Measurements from ENCODE around the gene IL22RA1.
A peak's percentile ranks its signal among the peaks of the same experiment; 100 is the strongest.

The IL22RA1 gene

GRCh38 chr1:24134376-24134775 is 8.6 kb downstream of the IL22RA1 start:
- DNase-seq: no peak

DNA sequence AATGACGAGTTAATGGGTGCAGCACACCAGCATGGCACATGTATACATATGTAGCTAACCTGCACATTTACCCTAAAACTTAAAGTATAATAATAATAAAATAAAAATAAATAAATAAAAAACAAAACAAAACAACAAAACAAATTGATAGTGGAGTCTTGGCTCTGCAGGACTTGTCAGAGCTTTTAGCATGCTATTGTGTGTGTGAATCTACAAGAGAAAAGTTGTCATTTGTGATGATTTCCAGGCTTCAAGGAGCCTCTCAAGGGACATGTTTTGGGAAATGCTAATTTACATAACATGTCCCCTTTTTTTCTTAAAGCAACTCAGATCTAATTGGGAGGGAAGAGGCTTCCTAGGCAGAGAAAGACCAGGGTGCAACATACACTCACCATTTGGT is 9.1 kb downstream of the IL22RA1 start:
- no peak for DNase-seq

GRCh38 chr1:24130385-24130784 is 12.6 kb downstream of the IL22RA1 start:
- DNase-seq: no peak

DNA sequence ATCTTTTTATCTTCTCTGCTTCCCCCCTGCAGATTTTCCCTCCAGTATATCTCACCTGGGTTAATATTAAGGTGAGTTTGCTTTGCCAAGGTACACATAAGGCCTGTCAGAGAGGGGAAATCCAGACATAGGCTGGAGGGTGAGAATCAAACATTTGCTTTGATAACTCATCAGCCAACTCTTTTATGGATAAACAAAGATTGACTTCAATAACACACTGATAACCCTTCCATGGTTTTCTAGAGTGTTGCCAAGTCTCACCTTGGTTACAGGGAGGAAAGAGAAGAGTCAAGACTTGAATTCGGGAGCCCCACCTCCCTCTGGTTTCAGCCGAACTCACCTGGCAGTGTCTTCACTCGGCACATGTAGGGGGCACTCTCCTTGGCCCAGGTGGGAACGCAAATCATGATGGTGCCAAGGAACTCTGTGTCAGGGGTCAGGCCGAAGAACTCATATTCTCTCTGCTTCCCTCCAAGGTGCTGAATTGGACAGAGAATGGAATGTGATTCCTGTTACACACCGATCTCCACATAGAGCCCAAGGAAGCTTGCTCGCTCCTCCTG is 15.1 kb downstream of the IL22RA1 start:
- no peak for DNase-seq

GRCh38 chr1:24127134-24127800 is 15.7 kb downstream of the IL22RA1 start:
- no peak for DNase-seq

- no peak for DNase-seq
Measured at GRCh38 chr1:24126672-24127023, 16.3 kb downstream of the IL22RA1 start.

DNA sequence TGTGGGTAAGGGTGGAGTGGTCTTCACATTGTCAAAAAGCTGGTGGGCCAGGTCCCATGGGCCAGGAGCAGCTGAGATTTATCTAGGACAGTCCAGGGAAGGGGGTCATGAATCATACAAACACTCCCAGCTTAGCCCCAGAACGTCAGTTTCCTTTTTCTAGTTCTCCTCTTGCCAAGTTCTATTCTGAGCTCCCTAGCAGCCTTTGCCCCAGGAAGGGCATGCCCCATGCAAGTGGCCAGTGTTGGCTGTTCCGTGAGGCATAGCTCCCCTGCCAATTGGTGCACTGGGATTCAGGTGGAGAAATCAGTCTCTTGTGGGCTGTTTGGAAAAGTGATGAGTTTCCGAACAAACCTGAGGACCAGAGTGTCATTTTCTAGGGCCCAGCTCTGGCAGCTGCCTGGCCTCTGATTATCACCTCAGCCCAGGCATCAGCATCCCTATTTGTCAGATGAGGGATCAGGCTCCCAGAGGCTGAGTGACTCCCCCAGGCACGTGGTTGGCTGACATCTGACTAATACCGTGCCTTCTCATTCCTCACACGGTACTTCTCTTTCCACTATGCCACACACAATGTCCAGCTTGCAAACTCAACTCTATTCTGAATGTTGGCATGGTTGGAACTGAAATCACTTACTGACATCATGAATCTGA is 16.8 kb downstream of the IL22RA1 start:
- DNase-seq: no peak

GRCh38 chr1:24125456-24125855 is 17.5 kb downstream of the IL22RA1 start:
- DNase-seq: no peak

GRCh38 chr1:24124980-24125379 is 18.0 kb downstream of the IL22RA1 start:
- no peak for DNase-seq

- no peak for DNase-seq
Measured at GRCh38 chr1:24123611-24124010, 19.3 kb downstream of the IL22RA1 start.

GRCh38 chr1:24122776-24123175 is 20.2 kb downstream of the IL22RA1 start:
- no peak for DNase-seq

GRCh38 chr1:24121406-24121805 is 21.5 kb downstream of the IL22RA1 start:
- DNase-seq: no peak

GRCh38 chr1:24120965-24121364 is 22.0 kb downstream of the IL22RA1 start:
- DNase-seq: no peak

DNA sequence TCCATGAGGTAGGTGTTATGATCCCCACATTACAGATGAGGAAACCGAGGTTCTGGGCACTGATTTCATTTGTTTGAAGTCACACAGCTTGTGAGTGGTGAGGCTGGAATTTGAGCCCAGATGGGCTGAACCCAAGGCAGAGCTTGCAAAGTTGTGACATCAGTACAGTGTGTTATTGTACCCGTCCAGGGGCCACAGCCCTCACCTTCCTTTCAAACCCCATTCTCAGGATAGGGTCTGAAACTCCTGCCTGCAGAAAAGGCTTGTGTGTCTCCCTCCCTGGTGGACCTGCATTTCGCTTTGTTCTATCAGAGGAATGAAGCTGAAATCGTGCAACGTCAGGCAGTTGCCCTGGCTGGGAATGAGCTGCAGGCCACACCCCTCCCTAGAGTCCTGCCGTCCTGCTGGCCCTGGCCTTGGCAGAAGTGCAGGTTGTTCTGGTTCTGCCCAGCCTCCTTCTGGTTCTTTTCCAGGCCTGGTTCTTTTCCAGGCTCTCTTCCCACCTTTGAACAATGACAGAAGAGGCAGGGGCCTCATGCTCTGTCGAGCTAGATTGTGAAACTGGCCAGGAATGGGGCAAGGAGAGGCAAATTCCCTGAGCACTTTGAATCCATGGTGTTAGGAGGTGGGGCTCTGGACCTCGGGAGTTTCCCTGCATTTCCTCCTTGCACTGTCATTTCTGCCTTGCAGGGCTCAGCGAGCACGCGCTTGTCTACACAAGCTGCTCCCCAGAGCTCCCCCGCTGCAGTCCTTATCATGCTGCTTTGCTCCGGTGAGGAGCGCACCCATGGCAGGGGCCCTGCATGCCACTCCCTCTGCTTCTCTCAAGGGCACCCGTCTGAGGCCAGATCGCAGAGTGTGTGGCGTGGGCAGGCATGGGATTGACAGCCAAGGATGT is 22.8 kb downstream of the IL22RA1 start:
- no peak for DNase-seq

- DNase-seq: no peak
Measured at GRCh38 chr1:24119489-24119858, 23.5 kb downstream of the IL22RA1 start.

DNA sequence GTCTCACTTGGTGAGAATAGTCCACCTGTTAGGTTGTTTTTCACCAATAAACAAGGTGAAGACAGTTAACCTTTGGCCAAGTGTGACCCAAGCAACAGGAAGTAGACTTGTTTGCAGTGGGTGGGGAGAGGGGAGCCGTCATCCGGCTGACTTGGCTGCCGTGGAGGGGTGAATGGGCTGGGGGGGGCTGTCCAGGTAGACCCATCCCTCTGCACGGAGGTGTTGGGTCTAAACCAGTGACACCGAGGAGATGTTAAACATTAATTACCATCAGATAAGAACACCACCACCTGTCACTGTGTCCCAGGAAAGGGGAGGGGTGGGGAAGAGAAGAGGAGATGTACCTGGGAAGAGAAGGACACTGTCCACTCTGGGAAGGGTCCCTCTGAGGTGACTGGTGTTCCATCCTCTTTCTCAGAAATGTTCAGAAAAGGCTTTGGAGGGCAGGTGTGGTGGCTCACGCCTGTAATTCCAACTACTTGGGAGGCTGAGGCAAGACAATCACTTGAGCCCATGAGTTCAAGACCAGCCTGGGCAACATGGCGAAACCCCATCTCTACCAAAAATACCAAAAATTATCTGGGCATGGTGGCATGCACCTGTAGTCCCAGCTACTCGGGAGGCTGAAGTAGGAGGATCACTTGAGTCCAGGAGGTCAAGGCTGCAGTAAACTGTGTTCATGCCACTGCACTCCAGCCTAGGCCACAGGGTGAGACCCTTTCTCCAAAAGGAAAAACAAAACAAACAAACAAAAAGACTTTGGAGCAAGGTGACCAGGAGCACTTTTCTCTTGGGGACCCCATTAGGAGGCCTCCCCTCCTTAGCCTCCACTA is 24.3 kb downstream of the IL22RA1 start:
- DNase-seq: no peak

DNA sequence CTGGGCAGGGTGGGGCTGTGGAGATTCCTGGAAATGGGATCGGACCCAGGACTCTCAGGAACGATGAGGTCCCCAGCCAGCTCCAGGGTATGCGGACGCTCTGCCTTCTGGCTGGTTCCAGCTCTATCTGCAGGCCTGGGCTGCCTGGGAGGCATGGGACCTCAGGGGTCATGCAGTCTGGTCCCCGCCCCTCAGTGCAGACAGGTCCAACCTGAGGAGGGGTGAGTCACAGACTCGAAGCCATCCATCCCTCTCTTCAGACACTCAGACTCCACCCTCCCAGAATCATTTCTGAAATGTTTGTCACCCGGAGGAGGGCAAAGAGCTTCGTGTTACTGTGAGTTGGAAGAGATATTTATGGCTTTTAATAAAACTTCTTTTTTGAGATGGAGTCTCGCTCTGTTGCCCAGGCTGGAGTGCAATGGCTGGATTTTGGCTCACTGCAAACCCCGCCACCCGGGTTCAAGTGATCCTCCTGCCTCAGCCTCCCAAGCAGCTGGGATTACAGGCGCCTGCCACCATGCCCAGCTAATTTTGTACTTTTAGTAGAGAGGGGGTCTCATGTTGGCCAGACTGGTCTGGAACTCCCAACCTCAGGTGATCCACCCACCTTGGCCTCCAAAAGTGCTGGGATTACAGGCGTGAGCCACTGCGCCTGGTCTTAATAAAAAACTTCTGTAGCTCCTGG is 25.1 kb downstream of the IL22RA1 start:
- DNase-seq: no peak

- no peak for DNase-seq
Measured at GRCh38 chr1:24117132-24117531, 25.8 kb downstream of the IL22RA1 start.

DNA sequence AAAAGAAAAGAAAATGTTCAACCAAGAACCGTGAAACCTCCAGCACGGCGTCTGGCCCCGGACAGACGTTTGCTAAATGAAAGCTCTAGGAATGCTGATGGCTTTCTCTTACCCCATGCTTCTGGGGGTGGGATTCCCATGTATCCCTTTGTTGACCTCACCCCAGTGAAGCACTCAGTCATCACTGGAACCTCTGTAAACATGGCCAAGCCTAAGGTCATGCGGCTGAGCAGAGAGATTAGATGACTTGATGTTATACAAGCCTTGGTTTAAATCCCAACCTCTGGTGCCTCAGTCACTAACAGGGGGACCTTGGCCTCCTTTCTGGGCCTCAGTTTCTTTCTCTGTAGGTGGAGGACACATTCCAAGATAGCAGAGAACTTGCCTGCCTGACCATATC is 28.2 kb downstream of the IL22RA1 start:
- DNase-seq: no peak

DNA sequence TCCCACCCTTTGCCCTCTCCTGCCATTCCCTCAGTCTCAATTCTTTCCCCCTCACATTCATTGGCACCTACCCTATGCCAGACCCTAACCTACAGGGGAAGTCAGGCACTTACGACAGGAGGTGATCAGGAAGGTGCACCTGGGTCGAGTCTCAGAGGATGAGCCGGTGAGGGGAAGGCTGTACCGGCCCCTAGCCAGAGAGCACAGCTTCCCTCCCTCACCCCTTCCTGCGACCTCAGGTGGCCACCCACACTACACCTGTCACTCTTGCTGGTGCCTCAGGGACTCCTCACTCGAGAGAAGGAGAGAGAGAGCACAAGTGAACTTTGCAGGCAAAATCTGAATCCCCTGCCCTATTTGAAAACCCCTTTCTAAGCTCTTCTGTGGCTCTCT is 29.3 kb downstream of the IL22RA1 start:
- no peak for DNase-seq

GRCh38 chr1:24111996-24112779 is 30.8 kb downstream of the IL22RA1 start, which contains the start of gene MYOM3:
TSS of gene MYOM3 (minus strand) at chr1:24112135. CDS start at chr1:24108636, 3,499 bp downstream.
- DNase-seq: peak; percentile 21
